Glutamatergic neuron (in vitro differentiated cells): Measurements from ENCODE around the gene PPP2R2B. TPM values are rescaled to one million over a fixed set of nuclear protein-coding genes. Genes with fewer than 3 reads are reported as not detected.

ENCODE experiments used
- DNase-seq: peaks from one replicate; pipeline ENCODE4 v3.0.0; 2022
- H3K27ac Mint-ChIP-seq: one replicate; pipeline ENCODE4 v1.8.0; 2020; ENCODE audit warnings: mild to moderate bottlenecking, mixed read lengths, inconsistent platforms; ENCODE audit not compliant: unreplicated experiment
- H3K27me3 Mint-ChIP-seq: one replicate; pipeline ENCODE4 v1.8.0; 2020; ENCODE audit warnings: mild to moderate bottlenecking, moderate library complexity, mixed read lengths, inconsistent platforms; ENCODE audit not compliant: unreplicated experiment
- H3K36me3 Mint-ChIP-seq: one replicate; pipeline ENCODE4 v1.8.0; 2020; ENCODE audit warnings: mild to moderate bottlenecking, mixed read lengths, inconsistent platforms; ENCODE audit not compliant: unreplicated experiment
- H3K4me1 Mint-ChIP-seq: one replicate; pipeline ENCODE4 v1.8.0; 2020; ENCODE audit warnings: mild to moderate bottlenecking, low read depth, mixed read lengths, inconsistent platforms; ENCODE audit not compliant: unreplicated experiment
- H3K4me3 Mint-ChIP-seq: one replicate; pipeline ENCODE4 v1.8.0; 2020; ENCODE audit warnings: mild to moderate bottlenecking, mixed read lengths, inconsistent platforms; ENCODE audit not compliant: unreplicated experiment
- H3K9me3 Mint-ChIP-seq: one replicate; pipeline ENCODE4 v1.8.0; 2020; ENCODE audit warnings: mild to moderate bottlenecking, moderate library complexity, mixed read lengths, inconsistent platforms; ENCODE audit not compliant: unreplicated experiment
- total RNA-seq: library from RNA; stranded (reverse); fragmentation: NEBNext Ultra II Directional; extraction: Animal tissue kit (Norgen Biotek cat#: 25700); gene quantifications from one replicate; pipeline ENCODE4 v1.2.1, GENCODE V29; 2021; ENCODE audit not compliant: unreplicated experiment
- TF ChIP-seq, protein P1 (sequence below): fragments of 200-600 bp; sonication (generic); IDR thresholded peaks from one replicate; pipeline ENCODE4 v1.5.0; 2021; ENCODE audit not compliant: partially characterized antibody, unreplicated experiment

The PPP2R2B gene
- total RNA-seq, 1 donor from 2014 or later, result 11.4 TPM

GRCh38 chr5:146797658-146798057, 80.9 kb downstream of the PPP2R2B start:
- Mint-ChIP-seq H3K4me1 (peaks cover 19% of the 10 kb centered on the region), H3K36me3 (no peaks in the 10 kb centered on the region), H3K27ac (no peak overlapping the region), H3K9me3 (no peaks in the 10 kb centered on the region), H3K4me3 (no peak overlapping the region), H3K27me3 (peaks cover 3% of the 10 kb centered on the region)
- no peak for DNase-seq
- TF ChIP-seq, protein P1, sequence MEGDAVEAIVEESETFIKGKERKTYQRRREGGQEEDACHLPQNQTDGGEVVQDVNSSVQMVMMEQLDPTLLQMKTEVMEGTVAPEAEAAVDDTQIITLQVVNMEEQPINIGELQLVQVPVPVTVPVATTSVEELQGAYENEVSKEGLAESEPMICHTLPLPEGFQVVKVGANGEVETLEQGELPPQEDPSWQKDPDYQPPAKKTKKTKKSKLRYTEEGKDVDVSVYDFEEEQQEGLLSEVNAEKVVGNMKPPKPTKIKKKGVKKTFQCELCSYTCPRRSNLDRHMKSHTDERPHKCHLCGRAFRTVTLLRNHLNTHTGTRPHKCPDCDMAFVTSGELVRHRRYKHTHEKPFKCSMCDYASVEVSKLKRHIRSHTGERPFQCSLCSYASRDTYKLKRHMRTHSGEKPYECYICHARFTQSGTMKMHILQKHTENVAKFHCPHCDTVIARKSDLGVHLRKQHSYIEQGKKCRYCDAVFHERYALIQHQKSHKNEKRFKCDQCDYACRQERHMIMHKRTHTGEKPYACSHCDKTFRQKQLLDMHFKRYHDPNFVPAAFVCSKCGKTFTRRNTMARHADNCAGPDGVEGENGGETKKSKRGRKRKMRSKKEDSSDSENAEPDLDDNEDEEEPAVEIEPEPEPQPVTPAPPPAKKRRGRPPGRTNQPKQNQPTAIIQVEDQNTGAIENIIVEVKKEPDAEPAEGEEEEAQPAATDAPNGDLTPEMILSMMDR, result no peak

DNA sequence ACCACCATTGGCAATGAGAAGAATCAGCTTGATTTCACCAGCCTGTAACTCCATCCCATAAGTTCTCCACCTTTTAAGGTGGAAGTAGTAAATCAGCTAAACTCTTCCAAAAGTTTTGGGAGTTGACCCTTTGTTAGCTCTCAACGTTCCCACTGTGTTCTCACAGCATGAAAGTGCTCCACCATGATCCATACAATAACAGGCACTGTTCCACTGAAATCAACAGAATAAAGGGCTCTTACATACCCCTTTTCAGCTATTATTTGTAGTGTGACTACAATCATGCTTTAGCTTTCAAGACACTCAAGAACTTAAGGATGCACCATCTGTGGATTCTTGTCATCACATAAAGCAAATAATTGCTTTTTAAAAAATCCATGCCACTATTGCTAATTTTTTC, 81.6 kb downstream of the PPP2R2B start:
- H3K36me3 Mint-ChIP-seq, result no peaks in the 10 kb centered on the region
- H3K27me3 Mint-ChIP-seq, result peaks cover 3% of the 10 kb centered on the region
- no peak for DNase-seq
- TF ChIP-seq, protein P1, result no peak
- H3K4me1 Mint-ChIP-seq, result peaks cover 11% of the 10 kb centered on the region
- no peak overlapping the region for H3K27ac Mint-ChIP-seq
- no peak overlapping the region for H3K4me3 Mint-ChIP-seq
- H3K9me3 Mint-ChIP-seq, result no peaks in the 10 kb centered on the region

DNA sequence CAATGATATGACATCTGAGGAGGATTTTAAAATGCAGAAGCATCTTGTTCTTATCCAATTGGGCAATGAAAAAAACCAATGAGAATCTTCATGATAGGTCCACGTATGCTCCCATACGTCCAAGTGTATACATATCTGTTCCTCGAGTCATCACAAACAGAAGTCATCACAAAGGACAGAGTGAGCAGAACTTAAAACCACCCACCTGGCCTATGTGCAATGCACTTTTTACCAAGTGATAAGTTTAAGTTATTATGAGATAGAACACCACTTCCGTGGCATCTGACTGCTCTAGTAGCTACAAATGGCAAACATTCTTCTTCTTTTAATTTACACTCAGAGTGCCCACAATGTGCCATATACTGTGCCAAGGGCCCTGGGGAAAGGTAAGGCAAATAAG, 82.4 kb downstream of the PPP2R2B start:
- H3K9me3 Mint-ChIP-seq, result no peaks in the 10 kb centered on the region
- no peak overlapping the region for H3K27ac Mint-ChIP-seq
- H3K4me3 Mint-ChIP-seq, result no peak overlapping the region
- H3K4me1 Mint-ChIP-seq, result peaks cover 9% of the 10 kb centered on the region
- H3K27me3 Mint-ChIP-seq, result peaks cover 3% of the 10 kb centered on the region
- no peak for DNase-seq
- TF ChIP-seq, protein P1, result no peak
- no peaks in the 10 kb centered on the region for H3K36me3 Mint-ChIP-seq

GRCh38 chr5:146794326-146795029, 84.1 kb downstream of the PPP2R2B start:
- H3K27ac Mint-ChIP-seq, result no peak overlapping the region
- DNase-seq, result no peak
- H3K4me1 Mint-ChIP-seq, result peaks cover 16% of the 10 kb centered on the region
- no peaks in the 10 kb centered on the region for H3K36me3 Mint-ChIP-seq
- TF ChIP-seq, protein P1, result no peak
- no peaks in the 10 kb centered on the region for H3K27me3 Mint-ChIP-seq
- peaks cover 2% of the 10 kb centered on the region for H3K9me3 Mint-ChIP-seq
- no peak overlapping the region for H3K4me3 Mint-ChIP-seq

- H3K4me1 Mint-ChIP-seq, result peaks cover 20% of the 10 kb centered on the region
- DNase-seq, result no peak
- H3K9me3 Mint-ChIP-seq, result peaks cover 2% of the 10 kb centered on the region
- H3K4me3 Mint-ChIP-seq, result no peak overlapping the region
- TF ChIP-seq, protein P1, result no peak
- H3K36me3 Mint-ChIP-seq, result no peaks in the 10 kb centered on the region
- no peaks in the 10 kb centered on the region for H3K27me3 Mint-ChIP-seq
- H3K27ac Mint-ChIP-seq, result no peak overlapping the region
Measured at GRCh38 chr5:146793709-146794108, 84.8 kb downstream of the PPP2R2B start.
